H9 (cell line): Measurements from ENCODE around the gene BORCS6. TPM values are rescaled to one million over a fixed set of nuclear protein-coding genes. Genes with fewer than 3 reads are reported as not detected.

Experiments used
- DNase-seq: peaks from one replicate; pipeline ENCODE4 v3.0.0-alpha.2; 2017
- H2AFZ ChIP-seq: one replicate; pipeline ENCODE4 v1.6.1; 2013; ENCODE audit warnings: mild to moderate bottlenecking, low read length, control low read depth, moderate library complexity
- H2AK5ac ChIP-seq: 2 replicates; pipeline ENCODE4 v1.6.1; 2013; ENCODE audit warnings: low read length, control low read depth, mixed read lengths; ENCODE audit not compliant: insufficient read length
- H2BK120ac ChIP-seq: one replicate; pipeline ENCODE4 v1.6.1; 2013; ENCODE audit warnings: low read depth, mild to moderate bottlenecking, low read length, control low read depth, inconsistent platforms; ENCODE audit not compliant: poor library complexity, severe bottlenecking
- H2BK12ac ChIP-seq: 2 replicates; pipeline ENCODE4 v1.6.1; 2013; ENCODE audit warnings: low read length, control low read depth, mixed read lengths, low read depth; ENCODE audit not compliant: insufficient read length
- H2BK15ac ChIP-seq: 2 replicates; pipeline ENCODE4 v1.6.1; 2013; ENCODE audit warnings: low read depth, low read length, control low read depth
- H2BK20ac ChIP-seq: one replicate; pipeline ENCODE4 v1.6.1; 2013; ENCODE audit warnings: low read depth, mild to moderate bottlenecking, low read length, control low read depth, inconsistent platforms; ENCODE audit not compliant: poor library complexity, severe bottlenecking
- H2BK5ac ChIP-seq: 2 replicates; pipeline ENCODE4 v1.6.1; 2013; ENCODE audit warnings: low read length, control low read depth, mixed read lengths; ENCODE audit not compliant: insufficient read length
- H3K14ac ChIP-seq: 2 replicates; pipeline ENCODE4 v1.6.1; 2013; ENCODE audit warnings: low read length, control low read depth; ENCODE audit not compliant: insufficient read depth
- H3K18ac ChIP-seq: 2 replicates; pipeline ENCODE4 v1.6.1; 2013; ENCODE audit warnings: low read depth, mild to moderate bottlenecking, mixed read lengths, low read length, control low read depth; ENCODE audit not compliant: insufficient read length
- H3K23ac ChIP-seq: 2 replicates; pipeline ENCODE4 v1.6.1; 2013; ENCODE audit warnings: low read length, control low read depth, mixed read lengths, low read depth; ENCODE audit not compliant: insufficient read length
- H3K23me2 ChIP-seq: 2 replicates; pipeline ENCODE4 v1.6.1; 2013; ENCODE audit warnings: low read depth, mild to moderate bottlenecking, mixed read lengths, low read length, control low read depth; ENCODE audit not compliant: insufficient read length, poor library complexity, severe bottlenecking
- H3K27ac ChIP-seq: 2 replicates; pipeline ENCODE4 v1.5.1; 2013; ENCODE audit warnings: low read length, control low read depth, mixed read lengths, low read depth; ENCODE audit not compliant: insufficient read length
- H3K27me3 ChIP-seq: 2 replicates; pipeline ENCODE4 v1.6.1; 2013; ENCODE audit warnings: low read length, control low read depth, inconsistent platforms; ENCODE audit not compliant: insufficient read depth
- H3K4ac ChIP-seq: 2 replicates; pipeline ENCODE4 v1.6.1; 2013; ENCODE audit warnings: low read depth, mild to moderate bottlenecking, control low read depth, inconsistent platforms, low read length, moderate library complexity
- H3K4me1 ChIP-seq: 2 replicates; pipeline ENCODE4 v1.6.1; 2013; ENCODE audit warnings: low read length, control low read depth, inconsistent platforms; ENCODE audit not compliant: insufficient read depth
- H3K4me2 ChIP-seq: 2 replicates; pipeline ENCODE4 v1.6.1; 2013; ENCODE audit warnings: low read length, control low read depth, mixed read lengths; ENCODE audit not compliant: insufficient read length, insufficient read depth
- H3K56ac ChIP-seq: 2 replicates; pipeline ENCODE4 v1.6.1; 2013; ENCODE audit warnings: low read depth, mild to moderate bottlenecking, mixed read lengths, low read length, control low read depth; ENCODE audit not compliant: insufficient read length
- H3K79me1 ChIP-seq: 2 replicates; pipeline ENCODE4 v1.6.1; 2013; ENCODE audit warnings: low read depth, mild to moderate bottlenecking, moderate library complexity, low read length, control low read depth, inconsistent platforms; ENCODE audit not compliant: insufficient read depth, poor library complexity, severe bottlenecking
- H3K79me2 ChIP-seq: 2 replicates; pipeline ENCODE4 v1.6.1; 2013; ENCODE audit warnings: low read length, control low read depth, inconsistent platforms; ENCODE audit not compliant: insufficient read depth
- H3K9ac ChIP-seq: 2 replicates; pipeline ENCODE4 v1.6.1; 2013; ENCODE audit warnings: low read length, control low read depth, mixed read lengths; ENCODE audit not compliant: insufficient read length; ENCODE audit errors: extremely low read depth
- H3K9me3 ChIP-seq: one replicate; pipeline ENCODE4 v1.6.1; 2013; ENCODE audit warnings: low read depth, low read length, inconsistent platforms; ENCODE audit not compliant: control insufficient read depth
- H3T11ph ChIP-seq: one replicate; pipeline ENCODE4 v1.6.1; 2013; ENCODE audit warnings: mild to moderate bottlenecking, low read length, control low read depth, inconsistent platforms
- H4K20me1 ChIP-seq: one replicate; pipeline ENCODE4 v1.6.1; 2013; ENCODE audit not compliant: control insufficient read depth, insufficient read length, insufficient read depth
- H4K5ac ChIP-seq: 2 replicates; pipeline ENCODE4 v1.6.1; 2013; ENCODE audit warnings: low read depth, mild to moderate bottlenecking, mixed read lengths, low read length, control low read depth; ENCODE audit not compliant: insufficient read length
- H4K8ac ChIP-seq: replicated peaks from 2 replicates; pipeline ENCODE4 v1.6.1; 2013; ENCODE audit warnings: low read length, control low read depth, mixed read lengths, low read depth; ENCODE audit not compliant: insufficient read length
- H4K91ac ChIP-seq: 2 replicates; pipeline ENCODE4 v1.6.1; 2013; ENCODE audit warnings: low read depth, mild to moderate bottlenecking, moderate library complexity, mixed read lengths, low read length, control low read depth; ENCODE audit not compliant: insufficient read length
- H3K27ac Mint-ChIP-seq, 3 experiments: 2 replicates in 2 of 3; 3 replicates in 1 of 3; pipeline ENCODE4 v1.8.0; 2020 to 2021; ENCODE audit warnings: mixed read lengths in 3 of 3, mild to moderate bottlenecking in 1 of 3, moderate library complexity in 1 of 3
- H3K27me3 Mint-ChIP-seq: 2 replicates; pipeline ENCODE4 v1.8.0; 2021; ENCODE audit warnings: low read depth, mild to moderate bottlenecking, moderate library complexity, mixed read lengths
- H3K36me3 Mint-ChIP-seq, 3 experiments: 2 replicates in 2 of 3; 3 replicates in 1 of 3; pipeline ENCODE4 v1.8.0; 2020 to 2021; ENCODE audit warnings: low read depth in 3 of 3, mixed read lengths in 3 of 3; ENCODE audit not compliant: insufficient read depth in 1 of 3
- H3K4me1 Mint-ChIP-seq, 2 experiments: 2 replicates each; pipeline ENCODE4 v1.8.0; 2020; ENCODE audit warnings: mixed read lengths in 2 of 2
- H3K4me3 Mint-ChIP-seq, 2 experiments: 2 replicates in 1 of 2; 3 replicates in 1 of 2; pipeline ENCODE4 v1.8.0; 2020 to 2021; ENCODE audit warnings: mild to moderate bottlenecking in 2 of 2, mixed read lengths in 2 of 2, moderate library complexity in 1 of 2
- H3K9me3 Mint-ChIP-seq, 2 experiments: 2 replicates in 1 of 2; 3 replicates in 1 of 2; pipeline ENCODE4 v1.8.0; 2020; ENCODE audit warnings: mild to moderate bottlenecking in 2 of 2, mixed read lengths in 2 of 2, moderate library complexity in 1 of 2
- WGBS: extraction: QIAGEN DNeasy Blood & Tissue Kit; methylation state at CpG from one replicate; pipeline ENCODE4 v1.1.7; 2013; ENCODE audit warnings: missing lambda C conversion rate, low lambda C conversion rate, mixed read lengths; ENCODE audit not compliant: insufficient read length; ENCODE audit errors: extremely low coverage; 5-methylcytosine and 5-hydroxymethylcytosine counted together
- total RNA-seq: library from RNA; stranded (reverse); gene quantifications from 2 replicates; pipeline ENCODE4 v1.2.1, GENCODE V29; 2021
- TF ChIP-seq, protein P1 (sequence below): fragments of 200-600 bp; sonication (generic); conservative IDR thresholded peaks from 3 replicates; pipeline ENCODE4 v1.8.0; 2021; ENCODE audit warnings: antibody characterized with exemption, mild to moderate bottlenecking

Gene BORCS6
- total RNA-seq, 1 experiment from 2014 or later, result 3.1 TPM

GRCh38 chr17:8156246-8156992 lies 33.6 kb downstream of the BORCS6 start:
- Histone ChIP-seq H2BK12ac (peak overlapping the region; percentile 36), H3K4me2 (peak overlapping the region; percentile 83), H3K4ac (no peak overlapping the region; the same call in 1 of the 2 replicates), H4K5ac (no peak overlapping the region), H3K56ac (no peak overlapping the region), H3K79me1 (no peaks in the 10 kb centered on the region), H3K27me3 (no peaks in the 10 kb centered on the region), H3K9ac (peak overlapping the region; percentile 63), H2BK20ac (no peak overlapping the region), H3K9me3 (no peaks in the 10 kb centered on the region), H3K4me1 (peaks cover 8% of the 10 kb centered on the region), H2BK120ac (peak overlapping the region; percentile 79), H3T11ph (no peak overlapping the region), H4K20me1 (no peaks in the 10 kb centered on the region), H3K79me2 (no peaks in the 10 kb centered on the region), H4K8ac (no peak overlapping the region), H4K91ac (no peak overlapping the region), H3K18ac (peak overlapping the region; percentile 79), H3K23me2 (peaks cover 19% of the 10 kb centered on the region), H2BK15ac (no peak overlapping the region), H3K14ac (peak overlapping the region; percentile 85), H2AK5ac (no peak overlapping the region), H2BK5ac (peak overlapping the region; percentile 83), H3K27ac (peak overlapping the region; percentile 50), H2AFZ (no peak overlapping the region), H3K23ac (no peak overlapping the region)
- DNase-seq, result peak; percentile 100
- WGBS, result no CpG with 5 or more reads among the region's 59 CpGs
- peaks cover 6 to 22% (median 16%) of the 10 kb centered on the region in 3 experiments for H3K36me3 Mint-ChIP-seq
- peaks cover 31 to 37% of the 10 kb centered on the region in 2 experiments for H3K4me1 Mint-ChIP-seq
- TF ChIP-seq, protein P1, sequence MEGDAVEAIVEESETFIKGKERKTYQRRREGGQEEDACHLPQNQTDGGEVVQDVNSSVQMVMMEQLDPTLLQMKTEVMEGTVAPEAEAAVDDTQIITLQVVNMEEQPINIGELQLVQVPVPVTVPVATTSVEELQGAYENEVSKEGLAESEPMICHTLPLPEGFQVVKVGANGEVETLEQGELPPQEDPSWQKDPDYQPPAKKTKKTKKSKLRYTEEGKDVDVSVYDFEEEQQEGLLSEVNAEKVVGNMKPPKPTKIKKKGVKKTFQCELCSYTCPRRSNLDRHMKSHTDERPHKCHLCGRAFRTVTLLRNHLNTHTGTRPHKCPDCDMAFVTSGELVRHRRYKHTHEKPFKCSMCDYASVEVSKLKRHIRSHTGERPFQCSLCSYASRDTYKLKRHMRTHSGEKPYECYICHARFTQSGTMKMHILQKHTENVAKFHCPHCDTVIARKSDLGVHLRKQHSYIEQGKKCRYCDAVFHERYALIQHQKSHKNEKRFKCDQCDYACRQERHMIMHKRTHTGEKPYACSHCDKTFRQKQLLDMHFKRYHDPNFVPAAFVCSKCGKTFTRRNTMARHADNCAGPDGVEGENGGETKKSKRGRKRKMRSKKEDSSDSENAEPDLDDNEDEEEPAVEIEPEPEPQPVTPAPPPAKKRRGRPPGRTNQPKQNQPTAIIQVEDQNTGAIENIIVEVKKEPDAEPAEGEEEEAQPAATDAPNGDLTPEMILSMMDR, result no peak
- H3K9me3 Mint-ChIP-seq, result no peaks in the 10 kb centered on the region
- H3K27me3 Mint-ChIP-seq, result peaks cover 3% of the 10 kb centered on the region
- no peak overlapping the region for H3K4me3 Mint-ChIP-seq
- H3K27ac Mint-ChIP-seq, result no peak overlapping the region
